Measurements from ENCODE around the gene LRRC52. TPM values are rescaled to one million over a fixed set of nuclear protein-coding genes. Genes with fewer than 3 reads are reported as not detected.

Gene LRRC52
- total RNA-seq, 1 experiment from 2014 or later = not detected

DNA sequence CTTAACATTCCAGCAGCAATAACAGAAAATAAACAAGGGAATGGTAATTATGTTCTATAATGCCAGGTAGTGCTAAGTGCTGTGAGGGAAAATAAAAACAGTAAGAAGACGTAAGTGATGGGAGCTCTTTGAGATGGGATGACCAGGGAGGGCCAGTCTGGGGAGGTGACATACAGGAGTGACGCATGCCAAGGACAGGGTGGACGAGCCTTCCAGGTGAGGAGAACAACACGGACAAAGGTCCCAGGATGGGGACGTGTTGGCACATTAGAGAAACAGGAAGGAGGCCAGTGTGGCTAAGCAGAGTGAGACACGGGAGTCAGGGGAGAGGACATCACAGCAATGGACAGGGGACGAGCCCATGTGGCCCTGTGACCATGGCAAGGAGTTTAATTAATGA, 11.7 kb upstream of the LRRC52 start:
- Mint-ChIP-seq H3K27me3 (ENCODE audit: low read depth) (peaks cover 9% of the 10 kb centered on the region), H3K4me1 (peaks cover 8% of the 10 kb centered on the region), H3K9me3 (no peaks in the 10 kb centered on the region), H3K27ac (no peak overlapping the region), H3K4me3 (no peak overlapping the region), H3K36me3 (no peaks in the 10 kb centered on the region)
- TF ChIP-seq ZNF317 (CRISPR knock-in tag; IDR thresholded peaks at IDR 0.05; ENCODE audit: borderline replicate concordance, low read depth) = no peak
- TF ChIP-seq, protein P1, sequence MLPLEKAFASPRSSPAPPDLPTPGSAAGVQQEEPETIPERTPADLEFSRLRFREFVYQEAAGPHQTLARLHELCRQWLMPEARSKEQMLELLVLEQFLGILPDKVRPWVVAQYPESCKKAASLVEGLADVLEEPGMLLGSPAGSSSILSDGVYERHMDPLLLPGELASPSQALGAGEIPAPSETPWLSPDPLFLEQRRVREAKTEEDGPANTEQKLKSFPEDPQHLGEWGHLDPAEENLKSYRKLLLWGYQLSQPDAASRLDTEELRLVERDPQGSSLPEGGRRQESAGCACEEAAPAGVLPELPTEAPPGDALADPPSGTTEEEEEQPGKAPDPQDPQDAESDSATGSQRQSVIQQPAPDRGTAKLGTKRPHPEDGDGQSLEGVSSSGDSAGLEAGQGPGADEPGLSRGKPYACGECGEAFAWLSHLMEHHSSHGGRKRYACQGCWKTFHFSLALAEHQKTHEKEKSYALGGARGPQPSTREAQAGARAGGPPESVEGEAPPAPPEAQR (CRISPR knock-in tag; IDR thresholded peaks at IDR 0.05) = no peak
- TF ChIP-seq, protein P2, sequence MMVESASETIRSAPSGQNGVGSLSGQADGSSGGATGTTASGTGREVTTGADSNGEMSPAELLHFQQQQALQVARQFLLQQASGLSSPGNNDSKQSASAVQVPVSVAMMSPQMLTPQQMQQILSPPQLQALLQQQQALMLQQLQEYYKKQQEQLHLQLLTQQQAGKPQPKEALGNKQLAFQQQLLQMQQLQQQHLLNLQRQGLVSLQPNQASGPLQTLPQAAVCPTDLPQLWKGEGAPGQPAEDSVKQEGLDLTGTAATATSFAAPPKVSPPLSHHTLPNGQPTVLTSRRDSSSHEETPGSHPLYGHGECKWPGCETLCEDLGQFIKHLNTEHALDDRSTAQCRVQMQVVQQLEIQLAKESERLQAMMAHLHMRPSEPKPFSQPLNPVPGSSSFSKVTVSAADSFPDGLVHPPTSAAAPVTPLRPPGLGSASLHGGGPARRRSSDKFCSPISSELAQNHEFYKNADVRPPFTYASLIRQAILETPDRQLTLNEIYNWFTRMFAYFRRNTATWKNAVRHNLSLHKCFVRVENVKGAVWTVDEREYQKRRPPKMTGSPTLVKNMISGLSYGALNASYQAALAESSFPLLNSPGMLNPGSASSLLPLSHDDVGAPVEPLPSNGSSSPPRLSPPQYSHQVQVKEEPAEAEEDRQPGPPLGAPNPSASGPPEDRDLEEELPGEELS (CRISPR knock-in tag; IDR thresholded peaks at IDR 0.05) = no peak
- TF ChIP-seq NFYB (CRISPR knock-in tag; conservative IDR thresholded peaks at IDR 0.05; ENCODE audit: low read depth) = no peak
- TF ChIP-seq, protein P3, sequence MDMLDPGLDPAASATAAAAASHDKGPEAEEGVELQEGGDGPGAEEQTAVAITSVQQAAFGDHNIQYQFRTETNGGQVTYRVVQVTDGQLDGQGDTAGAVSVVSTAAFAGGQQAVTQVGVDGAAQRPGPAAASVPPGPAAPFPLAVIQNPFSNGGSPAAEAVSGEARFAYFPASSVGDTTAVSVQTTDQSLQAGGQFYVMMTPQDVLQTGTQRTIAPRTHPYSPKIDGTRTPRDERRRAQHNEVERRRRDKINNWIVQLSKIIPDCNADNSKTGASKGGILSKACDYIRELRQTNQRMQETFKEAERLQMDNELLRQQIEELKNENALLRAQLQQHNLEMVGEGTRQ (CRISPR knock-in tag; IDR thresholded peaks at IDR 0.05) = no peak
- TF ChIP-seq SOX15 (CRISPR knock-in tag; IDR thresholded peaks at IDR 0.05) = no peak
- TF ChIP-seq ZNF232 (CRISPR knock-in tag; IDR thresholded peaks at IDR 0.05) = no peak
- TF ChIP-seq, protein P4, sequence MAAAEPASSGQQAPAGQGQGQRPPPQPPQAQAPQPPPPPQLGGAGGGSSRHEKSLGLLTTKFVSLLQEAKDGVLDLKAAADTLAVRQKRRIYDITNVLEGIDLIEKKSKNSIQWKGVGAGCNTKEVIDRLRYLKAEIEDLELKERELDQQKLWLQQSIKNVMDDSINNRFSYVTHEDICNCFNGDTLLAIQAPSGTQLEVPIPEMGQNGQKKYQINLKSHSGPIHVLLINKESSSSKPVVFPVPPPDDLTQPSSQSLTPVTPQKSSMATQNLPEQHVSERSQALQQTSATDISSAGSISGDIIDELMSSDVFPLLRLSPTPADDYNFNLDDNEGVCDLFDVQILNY (CRISPR knock-in tag; IDR thresholded peaks at IDR 0.05) = no peak
- no peak for TF ChIP-seq ZNF121 (CRISPR knock-in tag; IDR thresholded peaks at IDR 0.05)
- TF ChIP-seq OVOL2 (CRISPR knock-in tag; IDR thresholded peaks at IDR 0.05; ENCODE audit: borderline replicate concordance) = no peak
- TF ChIP-seq ETV6 (CRISPR knock-in tag; IDR thresholded peaks at IDR 0.05) = no peak
- ATAC-seq (no peak), DNase-seq (ENCODE audit: low spot score) (no peak)
- CTCF ChIA-PET = no interaction called here
- POLR2A ChIA-PET = no interaction called here

DNA sequence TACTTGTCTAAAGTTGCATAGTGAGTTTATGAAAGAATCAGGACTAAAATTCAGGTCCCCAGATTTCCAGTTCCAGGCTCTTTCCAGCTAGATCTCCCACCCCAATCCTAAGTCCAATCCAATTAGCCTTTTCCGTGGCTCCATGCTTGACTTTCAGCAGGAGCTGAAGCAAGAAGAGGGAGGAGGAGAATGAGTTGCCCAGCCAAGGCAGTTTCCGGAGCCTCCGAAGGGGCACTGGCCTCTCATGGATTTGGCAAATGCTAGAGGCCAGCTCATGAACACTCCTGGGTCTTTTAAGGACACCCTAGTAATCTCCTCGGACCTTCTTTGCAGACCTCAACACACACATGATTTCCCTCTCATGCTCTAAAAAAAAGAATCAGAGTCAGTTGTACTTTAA, 10.5 kb upstream of the LRRC52 start:
- no peaks in the 10 kb centered on the region for H3K4me1 Mint-ChIP-seq
- no peak overlapping the region for H3K4me3 Mint-ChIP-seq
- DNase-seq (ENCODE audit: low spot score) = no peak
- ChIA-PET CTCF (interaction anchor here (1.4 kb wide), 1 partner anchor 166 kb away, joined by 4 read pairs; no protein-coding TSS in a partner anchor), POLR2A (no interaction called here)
- H3K27ac Mint-ChIP-seq = no peak overlapping the region
- no peaks in the 10 kb centered on the region for H3K9me3 Mint-ChIP-seq
- no peak for ATAC-seq
- H3K27me3 Mint-ChIP-seq (ENCODE audit: low read depth) = peaks cover 9% of the 10 kb centered on the region
- no peaks in the 10 kb centered on the region for H3K36me3 Mint-ChIP-seq
- TF ChIP-seq, protein P5, sequence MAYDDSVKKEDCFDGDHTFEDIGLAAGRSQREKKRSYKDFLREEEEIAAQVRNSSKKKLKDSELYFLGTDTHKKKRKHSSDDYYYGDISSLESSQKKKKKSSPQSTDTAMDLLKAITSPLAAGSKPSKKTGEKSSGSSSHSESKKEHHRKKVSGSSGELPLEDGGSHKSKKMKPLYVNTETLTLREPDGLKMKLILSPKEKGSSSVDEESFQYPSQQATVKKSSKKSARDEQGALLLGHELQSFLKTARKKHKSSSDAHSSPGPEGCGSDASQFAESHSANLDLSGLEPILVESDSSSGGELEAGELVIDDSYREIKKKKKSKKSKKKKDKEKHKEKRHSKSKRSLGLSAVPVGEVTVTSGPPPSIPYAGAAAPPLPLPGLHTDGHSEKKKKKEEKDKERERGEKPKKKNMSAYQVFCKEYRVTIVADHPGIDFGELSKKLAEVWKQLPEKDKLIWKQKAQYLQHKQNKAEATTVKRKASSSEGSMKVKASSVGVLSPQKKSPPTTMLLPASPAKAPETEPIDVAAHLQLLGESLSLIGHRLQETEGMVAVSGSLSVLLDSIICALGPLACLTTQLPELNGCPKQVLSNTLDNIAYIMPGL (CRISPR knock-in tag; IDR thresholded peaks at IDR 0.05) = no peak
- no peak for TF ChIP-seq NFE2L1 (CRISPR knock-in tag; IDR thresholded peaks at IDR 0.05)
- TF ChIP-seq ZNF263 (CRISPR knock-in tag; IDR thresholded peaks at IDR 0.05; ENCODE audit: low read depth) = no peak
- TF ChIP-seq, protein P6, sequence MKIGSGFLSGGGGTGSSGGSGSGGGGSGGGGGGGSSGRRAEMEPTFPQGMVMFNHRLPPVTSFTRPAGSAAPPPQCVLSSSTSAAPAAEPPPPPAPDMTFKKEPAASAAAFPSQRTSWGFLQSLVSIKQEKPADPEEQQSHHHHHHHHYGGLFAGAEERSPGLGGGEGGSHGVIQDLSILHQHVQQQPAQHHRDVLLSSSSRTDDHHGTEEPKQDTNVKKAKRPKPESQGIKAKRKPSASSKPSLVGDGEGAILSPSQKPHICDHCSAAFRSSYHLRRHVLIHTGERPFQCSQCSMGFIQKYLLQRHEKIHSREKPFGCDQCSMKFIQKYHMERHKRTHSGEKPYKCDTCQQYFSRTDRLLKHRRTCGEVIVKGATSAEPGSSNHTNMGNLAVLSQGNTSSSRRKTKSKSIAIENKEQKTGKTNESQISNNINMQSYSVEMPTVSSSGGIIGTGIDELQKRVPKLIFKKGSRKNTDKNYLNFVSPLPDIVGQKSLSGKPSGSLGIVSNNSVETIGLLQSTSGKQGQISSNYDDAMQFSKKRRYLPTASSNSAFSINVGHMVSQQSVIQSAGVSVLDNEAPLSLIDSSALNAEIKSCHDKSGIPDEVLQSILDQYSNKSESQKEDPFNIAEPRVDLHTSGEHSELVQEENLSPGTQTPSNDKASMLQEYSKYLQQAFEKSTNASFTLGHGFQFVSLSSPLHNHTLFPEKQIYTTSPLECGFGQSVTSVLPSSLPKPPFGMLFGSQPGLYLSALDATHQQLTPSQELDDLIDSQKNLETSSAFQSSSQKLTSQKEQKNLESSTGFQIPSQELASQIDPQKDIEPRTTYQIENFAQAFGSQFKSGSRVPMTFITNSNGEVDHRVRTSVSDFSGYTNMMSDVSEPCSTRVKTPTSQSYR (CRISPR knock-in tag; IDR thresholded peaks at IDR 0.05) = no peak
- TF ChIP-seq MYBL2 (CRISPR knock-in tag; IDR thresholded peaks at IDR 0.05) = no peak
- TF ChIP-seq, protein P7, sequence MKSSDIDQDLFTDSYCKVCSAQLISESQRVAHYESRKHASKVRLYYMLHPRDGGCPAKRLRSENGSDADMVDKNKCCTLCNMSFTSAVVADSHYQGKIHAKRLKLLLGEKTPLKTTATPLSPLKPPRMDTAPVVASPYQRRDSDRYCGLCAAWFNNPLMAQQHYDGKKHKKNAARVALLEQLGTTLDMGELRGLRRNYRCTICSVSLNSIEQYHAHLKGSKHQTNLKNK (CRISPR knock-in tag; IDR thresholded peaks at IDR 0.05) = no peak
- TF ChIP-seq ZNF232 (CRISPR knock-in tag; IDR thresholded peaks at IDR 0.05) = no peak
- TF ChIP-seq SMAD4 (CRISPR knock-in tag; IDR thresholded peaks at IDR 0.05) = no peak
- TF ChIP-seq, protein P8, sequence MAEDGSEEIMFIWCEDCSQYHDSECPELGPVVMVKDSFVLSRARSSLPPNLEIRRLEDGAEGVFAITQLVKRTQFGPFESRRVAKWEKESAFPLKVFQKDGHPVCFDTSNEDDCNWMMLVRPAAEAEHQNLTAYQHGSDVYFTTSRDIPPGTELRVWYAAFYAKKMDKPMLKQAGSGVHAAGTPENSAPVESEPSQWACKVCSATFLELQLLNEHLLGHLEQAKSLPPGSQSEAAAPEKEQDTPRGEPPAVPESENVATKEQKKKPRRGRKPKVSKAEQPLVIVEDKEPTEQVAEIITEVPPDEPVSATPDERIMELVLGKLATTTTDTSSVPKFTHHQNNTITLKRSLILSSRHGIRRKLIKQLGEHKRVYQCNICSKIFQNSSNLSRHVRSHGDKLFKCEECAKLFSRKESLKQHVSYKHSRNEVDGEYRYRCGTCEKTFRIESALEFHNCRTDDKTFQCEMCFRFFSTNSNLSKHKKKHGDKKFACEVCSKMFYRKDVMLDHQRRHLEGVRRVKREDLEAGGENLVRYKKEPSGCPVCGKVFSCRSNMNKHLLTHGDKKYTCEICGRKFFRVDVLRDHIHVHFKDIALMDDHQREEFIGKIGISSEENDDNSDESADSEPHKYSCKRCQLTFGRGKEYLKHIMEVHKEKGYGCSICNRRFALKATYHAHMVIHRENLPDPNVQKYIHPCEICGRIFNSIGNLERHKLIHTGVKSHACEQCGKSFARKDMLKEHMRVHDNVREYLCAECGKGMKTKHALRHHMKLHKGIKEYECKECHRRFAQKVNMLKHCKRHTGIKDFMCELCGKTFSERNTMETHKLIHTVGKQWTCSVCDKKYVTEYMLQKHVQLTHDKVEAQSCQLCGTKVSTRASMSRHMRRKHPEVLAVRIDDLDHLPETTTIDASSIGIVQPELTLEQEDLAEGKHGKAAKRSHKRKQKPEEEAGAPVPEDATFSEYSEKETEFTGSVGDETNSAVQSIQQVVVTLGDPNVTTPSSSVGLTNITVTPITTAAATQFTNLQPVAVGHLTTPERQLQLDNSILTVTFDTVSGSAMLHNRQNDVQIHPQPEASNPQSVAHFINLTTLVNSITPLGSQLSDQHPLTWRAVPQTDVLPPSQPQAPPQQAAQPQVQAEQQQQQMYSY (CRISPR knock-in tag; IDR thresholded peaks at IDR 0.05) = no peak
- no peak for TF ChIP-seq FOXP1 (CRISPR knock-in tag; IDR thresholded peaks at IDR 0.05; ENCODE audit: borderline replicate concordance)
